Activated CD4-positive, alpha-beta T cell treated with anti-CD3 and anti-CD28 coated beads for 36 hours (primary cell): ENCODE measurements around the gene CIDEA. TPM values are rescaled to one million over a fixed set of nuclear protein-coding genes. Genes with fewer than 3 reads are reported as not detected.

Experiments used
- total RNA-seq, 2 experiments: library from RNA; stranded (reverse); gene quantifications; one replicate each; pipeline ENCODE4 v1.2.3, GENCODE V29; 2021

Gene CIDEA
- total RNA-seq, 2 experiments from 2014 or later = not detected

Other genes with a start within 250 kb of the CIDEA start
- not detected for gene ANKRD62, start 160.5 kb upstream of the CIDEA start, total RNA-seq
- gene TUBB6, start 53.9 kb downstream of the CIDEA start, total RNA-seq = 1 to 10 TPM; 5.4 to 7.2 TPM
- 10 to 100 TPM; 38.0 to 56.5 TPM for gene AFG3L2, start 122.9 kb downstream of the CIDEA start, total RNA-seq
- gene PRELID3A, start 153.6 kb downstream of the CIDEA start, total RNA-seq = 1 to 10 TPM; 3.0 to 3.6 TPM